Daoy (cell line): Measurements from ENCODE around the gene SMYD3. TPM values are rescaled to one million over a fixed set of nuclear protein-coding genes. Genes with fewer than 3 reads are reported as not detected.

ENCODE experiments used
- DNase-seq: peaks from one replicate; pipeline ENCODE4 v3.0.0-alpha.2; 2015; ENCODE audit warnings: low read depth
- total RNA-seq: library from RNA; depleted of rRNA; stranded (reverse); fragments of >200 nt; shearing (Covaris generic); gene quantifications from 2 replicates; pipeline ENCODE4 v1.2.3, GENCODE V29; 2014

The SMYD3 gene
- total RNA-seq, 1 experiment from 2014 or later: 21.4 TPM

DNA sequence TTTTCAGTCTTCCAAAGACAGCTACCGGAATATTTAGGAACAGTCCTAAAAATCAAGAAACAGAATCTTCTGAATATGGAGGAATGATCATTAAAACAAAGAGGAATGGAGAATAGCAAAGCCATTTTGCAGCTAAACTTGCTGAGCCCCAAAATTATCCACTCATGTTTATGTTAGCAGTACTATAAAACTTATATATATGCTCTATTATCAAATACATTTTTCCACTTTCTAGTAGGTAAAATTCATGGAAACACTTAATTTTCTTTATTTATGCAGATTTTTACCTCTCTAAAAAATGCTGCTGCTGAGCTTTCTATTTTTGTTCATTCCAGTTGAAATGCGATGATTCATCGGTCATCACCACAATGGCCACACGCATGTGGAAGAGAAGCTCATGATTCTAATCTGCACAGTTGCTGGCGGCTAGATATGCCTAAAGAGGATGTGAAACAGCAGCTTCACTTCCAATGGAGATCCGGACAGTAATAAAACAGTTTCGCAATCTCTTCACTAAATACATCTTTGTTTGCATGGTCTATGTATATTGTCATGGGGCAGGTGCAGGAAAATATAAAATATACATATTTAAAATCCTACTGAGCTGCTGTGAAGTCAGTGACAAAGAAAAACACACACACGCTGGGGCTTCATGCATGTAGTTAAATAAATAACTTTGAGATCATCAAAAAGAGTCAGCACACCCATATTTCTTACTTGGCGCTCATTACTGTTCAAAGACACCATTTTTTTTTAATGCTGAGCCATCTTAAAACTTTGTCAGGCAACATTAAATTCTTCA, 292.2 kb downstream of the SMYD3 start:
- DNase-seq: peak; percentile 88

DNA sequence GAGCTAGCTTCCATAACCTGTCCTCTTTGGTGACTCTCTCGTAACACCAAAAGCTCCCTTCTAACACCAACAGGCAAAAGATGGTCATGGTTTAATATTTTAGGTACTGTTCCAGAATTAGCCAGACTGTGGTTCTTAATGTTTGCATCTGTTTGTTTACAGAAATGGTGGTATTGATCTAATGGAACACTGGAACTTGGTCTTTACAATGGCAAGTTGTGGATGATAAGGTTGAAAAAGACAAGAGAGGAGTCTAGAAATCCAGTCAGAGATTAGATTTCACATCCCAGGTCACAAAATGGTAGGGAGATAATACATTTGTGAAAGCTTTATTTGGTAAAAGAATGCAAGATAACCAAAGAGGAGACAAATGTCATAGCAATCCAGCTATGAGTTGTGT, 293.1 kb downstream of the SMYD3 start:
- no peak for DNase-seq

DNA sequence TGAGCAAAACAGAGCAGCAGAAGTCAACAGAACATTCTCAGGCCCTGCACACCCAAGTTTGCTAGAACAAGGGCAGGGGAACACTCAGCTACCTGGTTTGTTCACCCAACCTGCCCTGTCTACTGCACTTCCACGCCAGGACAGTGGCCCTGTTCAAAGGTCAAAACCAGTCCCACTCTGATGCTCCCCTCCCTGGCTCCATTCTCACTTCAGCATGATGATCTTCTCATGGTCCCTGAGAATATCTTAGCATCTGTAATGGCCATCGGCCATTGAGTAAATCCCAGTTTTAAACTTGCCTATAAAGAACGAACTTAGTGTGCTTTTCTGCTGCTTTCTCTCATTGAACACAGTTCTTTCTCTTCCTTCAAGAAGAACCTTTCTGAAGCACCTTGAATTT, 293.6 kb downstream of the SMYD3 start:
- DNase-seq: no peak

DNA sequence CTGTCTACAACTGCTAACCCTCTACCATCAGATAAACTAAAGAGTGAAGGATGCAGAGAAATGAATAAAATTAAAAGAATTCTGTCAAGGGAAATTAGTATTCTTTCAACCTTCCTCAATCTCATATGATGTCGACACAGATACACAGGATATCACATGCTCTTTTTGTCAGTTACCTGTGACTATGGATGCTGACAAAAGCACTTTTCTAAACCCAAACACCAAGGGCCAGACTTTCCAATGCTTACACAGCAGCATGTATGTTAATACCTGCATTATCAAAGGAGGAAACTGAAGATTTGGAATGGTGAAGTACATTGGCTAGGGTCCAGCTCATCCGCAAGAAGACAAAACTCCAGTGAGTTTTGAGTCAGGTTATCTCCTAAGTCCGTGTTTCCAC, 294.0 kb downstream of the SMYD3 start:
- DNase-seq: no peak

DNA sequence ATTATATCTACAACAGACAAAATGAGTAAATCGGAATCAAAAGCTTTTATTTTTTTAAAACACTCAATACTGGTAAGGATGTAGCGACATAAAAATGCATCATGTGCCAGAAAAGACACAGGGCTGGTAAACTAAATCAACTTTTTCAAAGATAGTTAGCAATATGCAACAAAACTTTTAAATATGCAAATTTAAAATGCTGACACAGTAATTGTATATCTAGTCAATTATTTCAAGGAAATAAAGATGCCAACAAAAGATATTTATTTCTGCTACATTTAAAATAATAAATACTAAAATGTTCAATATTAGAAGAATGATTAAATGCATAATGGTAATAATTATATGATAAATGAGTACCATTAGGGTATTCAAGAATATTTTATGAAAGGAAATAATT, 295.1 kb downstream of the SMYD3 start:
- no peak for DNase-seq

DNA sequence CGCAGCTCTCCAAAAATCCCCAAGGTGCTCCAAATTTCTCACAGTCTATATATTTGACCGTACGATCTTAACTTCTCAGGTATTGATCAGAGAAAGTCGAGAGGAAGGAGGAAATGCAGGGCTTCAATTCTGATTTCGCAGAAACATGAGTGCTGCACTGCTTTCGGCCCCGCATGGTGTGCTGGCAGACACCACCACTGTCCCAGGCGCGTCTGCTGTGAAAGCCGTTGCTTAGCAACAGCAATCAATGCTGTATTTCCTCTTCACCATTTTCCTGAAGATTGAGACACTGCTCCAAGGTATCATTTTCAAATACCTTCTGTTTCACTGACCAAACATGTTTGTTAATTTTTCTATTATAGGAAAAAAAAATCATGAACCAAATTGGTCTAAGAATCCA, 296.3 kb downstream of the SMYD3 start:
- DNase-seq: no peak

DNA sequence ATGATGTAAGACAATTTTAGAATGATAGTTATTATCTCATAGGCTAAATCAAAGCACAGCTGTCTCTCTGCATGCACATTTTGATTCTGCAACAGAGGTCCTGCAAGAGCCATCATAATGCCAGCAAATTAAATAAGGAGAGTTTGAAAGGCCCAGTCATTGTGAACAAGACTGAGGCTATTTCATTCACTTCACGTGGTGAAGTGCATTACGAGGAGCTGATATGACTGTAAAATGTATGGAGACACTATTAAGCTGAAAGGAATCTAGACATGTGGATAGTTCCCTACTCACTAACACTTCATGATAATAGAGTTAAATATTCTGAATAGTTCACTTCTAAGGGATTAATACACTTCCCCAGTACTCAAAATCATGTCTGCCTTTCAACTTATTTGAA, 299.0 kb downstream of the SMYD3 start:
- DNase-seq: no peak

DNA sequence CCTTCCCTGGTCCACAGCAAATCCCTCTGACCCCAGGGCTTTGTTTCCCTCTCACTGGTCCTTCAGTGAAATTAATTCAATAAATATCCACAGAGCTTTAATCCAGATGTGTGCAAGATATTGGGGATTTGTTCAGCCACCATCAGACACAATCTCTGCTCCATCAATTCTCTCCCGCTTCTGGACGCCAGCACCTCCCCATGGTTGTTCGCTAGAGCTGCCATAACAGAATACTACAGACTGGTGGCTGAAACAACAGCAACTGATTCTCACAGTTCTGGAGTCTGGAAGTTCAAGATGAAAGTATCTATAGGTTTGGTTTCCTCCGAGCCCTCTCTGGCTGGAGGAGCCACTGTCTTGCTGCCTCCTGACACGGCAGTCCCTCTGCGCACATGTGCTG, 303.9 kb downstream of the SMYD3 start:
- DNase-seq: no peak

DNA sequence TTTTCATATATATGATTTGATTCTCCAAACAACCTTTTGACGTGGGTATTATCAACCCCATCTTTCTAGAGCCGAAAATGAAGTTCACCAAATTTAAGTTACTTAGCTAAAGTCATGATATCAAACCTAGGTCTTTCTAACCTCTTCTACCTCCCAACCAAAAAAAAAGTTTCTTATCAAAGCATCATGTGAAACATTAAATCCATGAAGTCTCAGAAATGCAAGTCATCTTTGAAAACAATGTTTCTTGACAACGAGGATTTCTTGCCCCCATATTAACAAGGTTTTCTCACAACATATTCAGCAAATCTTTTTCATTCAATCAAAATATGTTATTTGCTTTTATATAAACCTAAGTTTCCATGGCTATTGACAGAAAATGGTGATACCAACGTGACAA, 306.3 kb downstream of the SMYD3 start:
- no peak for DNase-seq

DNA sequence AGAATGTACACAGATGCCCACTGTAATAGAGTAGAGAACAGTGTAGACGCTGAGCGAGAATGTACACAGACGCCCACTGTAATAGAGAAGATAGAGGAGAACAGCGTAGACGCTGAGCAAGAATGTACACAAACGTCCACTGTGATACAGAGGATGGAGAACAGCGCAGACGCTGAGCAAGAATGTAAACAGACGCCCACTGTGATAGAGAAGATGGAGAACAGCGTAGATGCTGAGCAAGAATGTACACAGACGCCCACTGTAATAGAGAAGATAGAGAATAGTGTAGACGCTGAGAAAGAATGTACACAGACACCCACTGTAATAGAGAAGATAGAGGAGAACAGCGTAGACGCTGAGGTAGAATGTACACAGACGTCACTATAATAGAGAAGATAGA, 306.9 kb downstream of the SMYD3 start:
- no peak for DNase-seq

DNA sequence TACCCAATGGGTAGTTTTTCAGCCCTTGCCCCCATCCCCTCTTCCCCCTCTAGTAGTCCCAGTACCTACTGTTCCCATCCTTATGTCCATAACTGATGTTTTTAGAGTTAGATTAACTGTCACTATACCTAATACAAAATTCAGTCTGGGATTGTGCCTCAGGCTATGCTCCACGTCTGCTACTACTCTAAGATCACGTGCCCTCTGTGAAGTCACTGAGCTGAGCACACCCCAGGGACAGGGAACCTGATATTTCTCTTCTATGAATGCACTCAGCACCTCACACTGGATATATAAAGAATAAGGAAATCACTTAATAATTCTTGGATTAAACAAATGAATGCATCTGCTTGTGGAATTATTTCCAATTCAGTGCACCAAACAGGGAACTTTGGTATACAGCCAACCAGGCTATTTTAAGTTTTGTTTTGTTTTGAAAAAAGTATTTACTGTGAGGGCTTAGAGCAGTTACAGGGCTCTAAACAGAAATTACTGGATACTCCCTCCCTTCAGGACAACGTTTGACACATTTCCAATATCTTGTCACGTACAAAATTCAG, 307.9 kb downstream of the SMYD3 start:
- no peak for DNase-seq

DNA sequence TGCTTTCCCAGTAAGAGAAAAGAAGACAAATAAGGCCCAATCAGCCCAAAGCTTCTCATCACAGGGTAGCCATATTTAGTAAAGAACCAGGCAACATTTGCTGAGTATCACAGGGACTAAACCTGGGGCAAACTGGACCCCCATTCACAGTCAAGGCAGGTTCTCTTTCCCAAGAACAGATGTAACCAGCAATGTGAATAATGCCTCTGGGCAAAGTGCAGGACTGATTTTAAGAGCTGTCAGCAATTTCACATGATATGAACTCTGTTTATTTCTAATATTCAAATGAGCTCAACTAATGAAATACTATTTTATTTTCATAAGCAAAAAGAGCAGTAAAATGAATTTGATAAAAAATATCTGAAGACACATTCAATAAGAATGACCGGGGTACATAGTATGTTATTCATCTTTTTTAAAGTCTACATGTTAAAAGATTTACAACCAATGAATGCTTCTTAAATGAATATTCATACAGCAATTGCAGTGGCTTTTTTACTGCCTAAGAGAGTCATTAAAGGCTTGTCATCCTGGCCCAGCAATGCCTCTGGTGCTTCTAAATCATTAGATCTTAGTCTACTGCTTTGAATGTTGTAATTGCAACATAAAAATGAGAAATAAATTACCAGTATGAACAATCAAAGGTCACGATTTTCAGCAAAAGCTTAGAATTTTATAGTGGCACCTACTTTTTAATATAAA, 308.8 kb downstream of the SMYD3 start:
- no peak for DNase-seq

DNA sequence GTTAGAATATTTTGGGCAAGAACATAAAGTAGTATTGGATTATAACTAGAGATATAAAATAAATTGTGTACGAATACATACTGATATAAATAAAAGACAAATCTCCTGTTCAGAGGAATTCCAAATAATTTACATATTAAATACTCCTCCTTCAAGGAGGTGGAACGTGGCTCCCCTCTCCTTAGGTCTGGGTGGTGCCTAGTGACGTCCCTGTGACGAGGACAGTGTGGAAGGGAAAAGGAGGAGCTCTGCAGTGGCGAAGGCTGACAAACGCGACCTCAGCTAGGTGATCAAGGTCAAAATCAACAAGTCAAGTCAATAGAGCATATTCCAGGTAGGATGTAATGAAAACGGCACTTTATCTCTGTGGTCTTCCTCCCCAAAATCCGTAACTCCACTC, 310.0 kb downstream of the SMYD3 start:
- DNase-seq: no peak

DNA sequence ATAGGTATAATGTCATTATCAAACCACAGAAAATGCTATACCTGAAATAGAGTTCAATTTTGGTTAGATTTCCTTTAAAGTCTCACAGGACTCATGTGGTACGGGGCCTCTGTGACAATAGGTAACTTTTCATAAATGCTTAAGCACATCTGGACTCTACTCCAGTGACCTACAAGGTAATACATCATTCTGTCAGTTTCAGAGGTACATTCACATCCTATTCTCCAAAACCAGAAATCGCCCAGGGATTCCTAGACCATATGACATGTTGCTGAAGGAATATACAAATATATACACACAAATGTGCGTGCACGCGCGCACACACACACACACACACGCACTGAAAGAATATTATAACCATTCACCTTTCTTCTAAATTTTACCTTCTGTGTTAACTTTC, 311.8 kb downstream of the SMYD3 start:
- no peak for DNase-seq

DNA sequence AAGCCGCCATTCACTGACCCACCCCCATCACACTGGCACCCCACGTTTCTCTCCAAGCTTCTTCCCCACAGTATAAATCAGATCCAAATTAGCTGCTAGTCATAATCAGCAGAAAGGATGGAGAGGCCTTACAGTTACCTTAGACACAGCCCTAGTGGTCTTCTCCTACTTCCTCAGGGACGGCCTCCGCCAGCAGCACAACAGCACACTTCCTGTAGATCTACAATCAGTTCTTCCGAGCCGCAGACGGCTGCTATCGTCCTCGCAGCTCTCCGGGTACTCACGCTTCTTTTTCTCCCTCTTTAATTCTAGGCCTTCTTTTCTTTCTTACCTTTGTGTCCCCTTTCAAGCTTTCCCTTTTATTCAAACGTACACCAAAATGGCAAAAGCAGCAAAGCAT, 313.5 kb downstream of the SMYD3 start:
- DNase-seq: no peak

DNA sequence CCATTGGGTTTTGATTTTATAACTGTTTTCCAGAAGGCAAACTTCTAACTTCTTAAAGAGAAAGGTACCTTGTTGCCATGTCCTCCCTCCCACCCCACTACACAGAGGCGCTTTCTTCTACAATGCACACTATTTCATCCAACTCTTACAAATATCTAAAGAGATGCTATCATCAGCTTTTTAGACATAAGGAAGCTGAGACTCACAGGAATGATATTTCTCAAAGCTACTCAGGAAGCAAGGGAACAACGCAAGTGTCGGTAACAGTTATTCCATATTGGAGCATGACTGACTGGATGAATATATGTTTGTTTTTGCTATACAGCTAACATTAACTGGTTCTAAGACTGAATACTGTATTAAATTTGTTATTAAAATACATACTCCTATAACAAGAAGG, 318.0 kb downstream of the SMYD3 start:
- no peak for DNase-seq

DNA sequence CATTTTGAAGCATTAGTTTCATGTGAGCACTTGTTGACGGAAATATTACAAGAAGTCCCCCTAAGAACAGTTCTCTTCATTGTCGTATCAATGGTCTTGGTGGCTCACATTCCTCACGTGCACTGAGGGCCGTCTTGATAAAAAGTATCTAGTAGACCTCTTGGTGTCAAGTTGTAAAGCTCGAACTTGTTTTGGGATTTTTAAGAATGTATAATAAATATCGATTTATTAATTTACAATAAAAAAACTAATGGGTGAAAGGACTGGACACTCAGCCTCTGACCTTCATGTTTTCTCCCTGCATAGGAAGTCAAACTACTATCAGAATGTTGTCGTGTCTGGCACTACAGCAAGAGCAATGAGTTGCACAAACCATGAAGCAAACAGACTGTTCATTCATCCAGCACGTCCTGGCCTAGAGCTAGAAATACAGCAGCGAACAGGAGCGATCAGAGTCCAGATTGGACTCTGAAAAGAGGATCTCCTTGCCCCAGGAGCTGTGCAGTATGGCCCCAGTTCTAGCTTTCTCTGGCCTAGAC, 319.2 kb downstream of the SMYD3 start:
- no peak for DNase-seq

DNA sequence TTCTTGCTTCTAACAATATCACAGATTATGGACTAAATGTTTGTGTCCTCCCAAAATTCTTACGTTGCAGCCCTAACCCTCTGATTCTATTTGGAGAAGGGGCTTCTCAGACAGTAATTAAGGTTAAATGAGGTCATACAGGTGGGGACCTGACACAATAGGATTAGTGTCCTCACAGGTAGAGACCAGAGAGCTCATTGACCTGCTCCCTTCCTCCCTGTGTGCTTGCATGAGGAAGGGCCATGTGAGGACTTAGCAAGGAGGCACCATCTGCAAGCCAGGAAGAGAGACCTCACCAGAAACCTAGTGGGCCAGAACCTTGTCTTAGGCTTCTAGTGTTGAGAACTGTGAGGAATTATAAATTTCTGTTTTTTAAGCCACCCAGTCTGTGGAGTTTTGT, 322.6 kb downstream of the SMYD3 start:
- no peak for DNase-seq

DNA sequence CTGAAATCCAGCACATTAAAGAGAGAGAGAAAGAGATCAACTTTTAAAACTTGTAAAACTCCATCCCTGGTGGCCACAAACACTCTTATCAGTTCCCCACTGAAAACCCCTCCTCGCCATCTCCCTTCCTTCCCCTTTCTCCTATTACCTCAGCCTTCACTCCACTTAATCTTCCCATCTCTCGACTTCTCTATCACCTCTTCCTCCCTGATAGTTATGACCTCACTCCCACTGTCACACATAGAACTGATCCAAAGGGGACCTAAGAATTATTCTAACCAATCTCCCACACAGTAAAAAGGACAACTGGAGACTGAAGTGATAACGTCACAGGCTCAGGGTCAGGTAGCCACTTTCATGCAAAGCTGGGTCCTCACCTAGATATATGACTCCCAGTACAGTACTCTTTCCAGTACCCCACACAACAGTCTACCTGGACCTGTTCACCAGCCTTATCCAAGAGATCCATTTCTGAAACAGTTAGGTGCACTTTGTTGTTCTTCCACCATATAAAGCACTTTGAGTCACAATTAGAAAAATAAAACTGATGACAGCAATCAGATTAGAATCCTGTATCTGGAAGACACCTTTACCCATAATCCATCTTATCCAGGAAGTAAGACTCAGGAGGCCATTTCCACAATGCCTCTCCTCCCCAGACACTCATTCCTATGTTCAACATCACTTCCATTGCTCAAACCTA, 324.8 kb downstream of the SMYD3 start:
- DNase-seq: no peak

DNA sequence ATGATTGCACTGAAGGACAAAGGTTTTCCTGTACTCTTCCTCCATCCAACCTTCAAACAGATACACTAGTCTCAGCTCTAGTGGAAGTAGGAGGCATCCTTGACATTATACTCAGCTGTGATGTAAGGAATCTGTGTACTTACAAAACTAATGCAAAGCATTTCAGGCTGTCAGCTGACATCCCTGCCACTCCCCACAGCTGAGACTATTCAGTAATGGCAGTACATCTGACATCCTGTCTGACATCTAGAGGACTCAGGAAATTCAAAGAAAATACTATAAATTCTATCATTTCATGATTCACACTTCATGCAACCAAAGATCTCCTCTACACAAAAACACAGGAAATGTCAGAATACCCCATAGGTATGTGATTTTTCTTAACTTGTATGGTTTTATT, 325.8 kb downstream of the SMYD3 start:
- DNase-seq: no peak

DNA sequence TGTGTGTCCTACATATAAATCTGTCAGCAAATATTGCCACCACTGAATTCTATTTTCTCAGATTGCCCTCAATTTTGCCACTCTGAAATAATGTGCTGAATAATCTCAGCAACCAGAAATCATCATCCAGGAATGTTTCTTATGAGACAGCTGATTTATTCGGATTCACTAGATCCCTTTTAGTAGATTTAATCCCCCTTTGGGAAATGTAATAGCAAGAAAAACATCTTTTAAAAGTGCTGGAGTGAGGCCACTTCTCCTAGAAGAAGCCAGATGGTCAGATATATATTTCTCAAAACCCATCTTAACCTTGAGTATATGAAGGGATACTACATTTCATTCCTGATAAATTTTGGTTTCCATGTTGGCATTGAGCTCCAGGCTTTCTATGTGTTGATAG, 327.7 kb downstream of the SMYD3 start:
- DNase-seq: no peak

DNA sequence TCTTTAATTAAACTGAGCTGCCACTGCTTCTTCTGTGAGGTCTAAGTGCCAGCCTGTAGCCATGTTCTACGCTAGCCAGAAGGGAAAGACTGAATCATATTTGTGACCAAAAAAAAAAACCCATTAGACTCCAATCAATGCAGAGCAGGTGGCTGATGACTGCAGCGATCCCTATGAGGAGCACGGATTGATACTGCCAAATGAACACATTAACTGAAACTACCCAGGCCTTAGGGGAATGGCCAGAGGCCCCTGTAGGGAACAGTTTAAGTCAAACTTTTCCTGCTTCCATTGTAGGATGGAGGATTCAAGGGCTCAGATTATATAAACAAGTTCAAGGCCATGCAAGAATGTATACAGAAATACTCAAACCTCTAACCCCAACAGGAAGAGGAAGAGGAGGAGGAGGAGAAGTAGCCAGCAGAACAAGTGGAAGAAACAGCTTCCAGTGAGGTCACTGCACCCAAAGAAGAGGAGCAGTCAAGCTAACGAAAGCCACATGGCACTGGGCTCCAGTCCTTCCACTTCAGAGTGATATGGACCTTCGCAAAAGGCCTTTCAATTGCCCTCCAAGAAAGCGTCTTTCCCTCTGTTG, 328.3 kb downstream of the SMYD3 start:
- no peak for DNase-seq
